Ectodermal cell (in vitro differentiated cells): ENCODE data around the gene RORB.

ENCODE experiments used
- H3K27ac ChIP-seq: 2 replicates; pipeline ENCODE4 v1.7.0; 2013; ENCODE audit warnings: mild to moderate bottlenecking, low read depth, low read length; ENCODE audit not compliant: insufficient read depth, poor library complexity, severe bottlenecking
- H3K27me3 ChIP-seq: 2 replicates; pipeline ENCODE4 v1.7.0; 2013; ENCODE audit warnings: mild to moderate bottlenecking, low read length; ENCODE audit not compliant: insufficient read depth, control insufficient read depth, poor library complexity, severe bottlenecking
- H3K36me3 ChIP-seq: one replicate; pipeline ENCODE4 v1.7.0; 2013; ENCODE audit warnings: low read length; ENCODE audit not compliant: control insufficient read depth, insufficient read depth
- H3K4me1 ChIP-seq: one replicate; pipeline ENCODE4 v1.7.0; 2013; ENCODE audit warnings: low read length; ENCODE audit not compliant: control insufficient read depth, insufficient read depth
- H3K4me3 ChIP-seq: 2 replicates; pipeline ENCODE4 v1.7.0; 2013; ENCODE audit warnings: low read depth, low read length, control low read depth; ENCODE audit not compliant: insufficient read depth
- H3K9me3 ChIP-seq: 2 replicates; pipeline ENCODE4 v1.7.0; 2013; ENCODE audit warnings: mild to moderate bottlenecking, low read length, moderate library complexity; ENCODE audit not compliant: control insufficient read depth
- WGBS, 2 experiments: methylation state at CpG; one replicate each; pipeline ENCODE4 v1.1.7; 2013; ENCODE audit warnings: missing lambda C conversion rate in 2 of 2; 5-methylcytosine and 5-hydroxymethylcytosine counted together

RORB gene

DNA sequence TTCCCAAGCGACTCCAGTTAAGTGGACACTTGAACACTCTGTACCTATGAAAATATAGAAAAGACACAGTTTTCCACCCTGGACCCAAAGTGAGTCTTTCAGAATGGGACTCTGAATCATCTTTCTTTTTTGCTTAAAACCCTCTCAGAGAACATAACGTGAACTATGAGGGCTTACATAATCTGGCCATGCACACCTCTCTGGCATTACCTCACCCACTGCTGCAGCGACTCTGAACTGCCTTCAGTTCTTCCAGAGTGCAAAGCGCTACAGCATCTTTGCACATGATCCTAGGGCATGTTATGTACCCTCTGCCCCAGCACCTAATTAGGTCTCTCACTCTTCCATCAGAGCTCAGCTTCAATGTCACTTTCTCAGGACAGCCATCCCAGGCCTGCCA is 186.2 kb downstream of the RORB start:
- no peak overlapping the region for H3K27ac ChIP-seq
- H3K27me3 ChIP-seq = no peaks in the 10 kb centered on the region
- H3K9me3 ChIP-seq = no peaks in the 10 kb centered on the region
- no peaks in the 10 kb centered on the region for H3K4me1 ChIP-seq
- H3K4me3 ChIP-seq = no peak overlapping the region
- H3K36me3 ChIP-seq = no peaks in the 10 kb centered on the region
- 95 to 97% methylated on average over 4 of the region's 4 CpGs for WGBS, 2 experiments

DNA sequence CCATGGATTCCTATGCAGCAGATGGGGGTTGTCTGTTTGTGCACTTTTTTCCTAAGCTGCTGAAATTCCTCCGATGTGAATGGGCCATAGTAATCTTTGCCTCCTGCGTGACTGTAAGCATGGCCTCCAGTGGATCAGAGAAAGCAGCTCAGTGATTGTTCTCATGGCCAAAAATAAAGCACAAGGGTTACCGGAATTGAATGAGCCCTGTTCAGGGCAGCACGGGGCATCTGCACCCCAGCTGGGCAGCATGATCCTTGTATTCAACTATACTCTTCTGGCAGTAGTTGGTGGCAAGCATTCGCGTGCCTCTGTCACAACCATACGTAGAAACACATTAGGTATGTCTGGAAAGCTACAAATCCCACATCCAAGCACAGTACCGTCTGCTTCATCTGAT is 193.9 kb downstream of the RORB start:
- no peaks in the 10 kb centered on the region for H3K9me3 ChIP-seq
- peaks cover 4% of the 10 kb centered on the region for H3K4me1 ChIP-seq
- no peak overlapping the region for H3K4me3 ChIP-seq
- WGBS, 2 experiments = 86 to 89% methylated on average over 6 to 7 of the region's 8 CpGs
- no peaks in the 10 kb centered on the region for H3K27me3 ChIP-seq
- H3K27ac ChIP-seq = no peak overlapping the region
- no peaks in the 10 kb centered on the region for H3K36me3 ChIP-seq

DNA sequence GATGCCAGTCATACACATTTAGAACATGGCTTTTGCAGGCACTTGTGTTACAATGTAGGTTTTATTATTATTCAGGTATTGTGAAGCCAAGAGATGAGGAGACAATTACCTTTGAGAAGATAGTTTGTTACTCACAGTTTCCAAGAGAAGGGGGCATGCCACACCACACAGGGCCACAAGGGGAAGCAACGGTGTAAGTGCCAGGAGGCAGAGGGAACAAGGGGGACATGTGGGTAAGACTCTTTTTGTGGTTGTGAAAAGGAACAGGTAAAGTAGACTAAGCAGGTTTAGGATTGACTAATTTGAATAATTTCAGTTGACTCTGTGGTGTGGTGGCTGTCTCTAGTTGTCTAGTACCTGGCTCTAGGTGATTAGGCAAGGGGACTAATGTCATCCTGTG is 199.4 kb downstream of the RORB start:
- WGBS, 2 experiments = 81 to 91% methylated on average over 1 of the region's 1 CpG
- Histone ChIP-seq H3K27ac (no peak overlapping the region), H3K4me1 (no peaks in the 10 kb centered on the region), H3K36me3 (no peaks in the 10 kb centered on the region), H3K9me3 (no peaks in the 10 kb centered on the region), H3K27me3 (no peaks in the 10 kb centered on the region), H3K4me3 (no peak overlapping the region)

DNA sequence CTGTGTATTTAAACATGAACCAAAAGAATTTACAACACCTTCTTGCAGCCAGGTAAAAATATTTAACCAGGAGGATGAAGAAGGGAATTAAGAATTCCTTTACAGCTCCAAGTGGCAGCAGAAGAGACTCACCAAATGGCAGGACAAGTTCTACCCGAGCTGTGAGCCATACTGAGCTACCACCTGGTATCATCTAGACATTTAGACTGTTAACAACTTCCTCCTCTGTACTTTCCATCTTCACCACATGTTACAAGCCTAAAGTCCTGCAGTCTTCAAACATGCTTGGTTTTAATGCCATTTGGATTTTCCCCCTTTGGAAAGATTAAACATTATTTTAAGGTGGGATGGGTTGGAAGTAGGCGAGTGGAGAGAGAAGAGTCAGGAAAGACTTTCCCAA is 200.4 kb downstream of the RORB start:
- Histone ChIP-seq H3K27ac (no peak overlapping the region), H3K27me3 (no peaks in the 10 kb centered on the region)
- WGBS, 2 experiments = 96 to 97% methylated on average over 1 of the region's 2 CpGs

DNA sequence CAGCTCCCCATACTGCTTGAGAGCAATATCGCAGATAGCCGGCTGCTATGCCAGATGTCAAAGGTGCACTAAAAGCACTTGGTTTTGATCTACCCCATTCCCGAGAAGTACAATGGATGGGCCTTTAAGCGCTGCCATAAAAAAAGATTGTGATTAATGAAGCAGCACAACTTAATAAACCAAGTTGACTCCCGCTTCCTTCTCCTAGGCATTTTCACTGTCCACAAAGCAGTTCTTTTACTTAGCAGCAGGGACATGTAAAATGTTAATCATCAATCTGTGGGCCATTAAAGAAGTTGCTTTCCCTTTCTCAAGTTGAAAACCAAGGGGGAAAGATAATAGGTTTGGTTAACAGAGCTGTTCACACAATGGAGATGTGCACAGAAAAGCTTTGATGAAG is 214.2 kb downstream of the RORB start:
- H3K27me3 ChIP-seq = no peaks in the 10 kb centered on the region
- WGBS, 2 experiments = 93 to 94% methylated on average over 5 of the region's 5 CpGs
- H3K27ac ChIP-seq = no peak overlapping the region
- no peaks in the 10 kb centered on the region for H3K9me3 ChIP-seq
- H3K4me1 ChIP-seq = no peaks in the 10 kb centered on the region
- H3K4me3 ChIP-seq = no peak overlapping the region
- no peaks in the 10 kb centered on the region for H3K36me3 ChIP-seq

More for the DNA sequence above, 200.4 kb downstream of the RORB start:
- Histone ChIP-seq H3K4me3 (no peak overlapping the region), H3K4me1 (no peaks in the 10 kb centered on the region), H3K36me3 (no peaks in the 10 kb centered on the region), H3K9me3 (no peaks in the 10 kb centered on the region)

DNA sequence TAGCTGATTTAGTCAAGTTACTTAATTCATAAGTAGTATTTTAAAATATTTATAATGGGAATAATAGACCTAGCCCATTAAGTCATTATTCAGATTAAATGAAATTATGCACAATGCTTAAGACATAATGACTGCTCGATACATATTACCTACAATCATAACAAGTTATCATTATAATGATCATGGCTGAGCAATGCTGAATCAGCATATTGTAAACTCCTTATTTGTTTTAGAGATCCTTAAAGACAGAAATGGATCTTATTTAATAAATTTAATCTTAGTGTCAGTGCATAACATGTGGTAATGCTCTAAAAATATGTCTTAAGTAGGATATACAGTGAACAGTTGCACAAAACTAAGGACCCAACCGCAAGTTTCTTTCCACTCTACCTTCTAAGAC is 221.6 kb downstream of the RORB start:
- H3K36me3 ChIP-seq = no peaks in the 10 kb centered on the region
- no peak overlapping the region for H3K4me3 ChIP-seq
- no peaks in the 10 kb centered on the region for H3K9me3 ChIP-seq
- no peak overlapping the region for H3K27ac ChIP-seq
- WGBS, 2 experiments = 81 to 85% methylated on average over 1 to 2 of the region's 2 CpGs
- H3K4me1 ChIP-seq = no peaks in the 10 kb centered on the region
- H3K27me3 ChIP-seq = no peaks in the 10 kb centered on the region

DNA sequence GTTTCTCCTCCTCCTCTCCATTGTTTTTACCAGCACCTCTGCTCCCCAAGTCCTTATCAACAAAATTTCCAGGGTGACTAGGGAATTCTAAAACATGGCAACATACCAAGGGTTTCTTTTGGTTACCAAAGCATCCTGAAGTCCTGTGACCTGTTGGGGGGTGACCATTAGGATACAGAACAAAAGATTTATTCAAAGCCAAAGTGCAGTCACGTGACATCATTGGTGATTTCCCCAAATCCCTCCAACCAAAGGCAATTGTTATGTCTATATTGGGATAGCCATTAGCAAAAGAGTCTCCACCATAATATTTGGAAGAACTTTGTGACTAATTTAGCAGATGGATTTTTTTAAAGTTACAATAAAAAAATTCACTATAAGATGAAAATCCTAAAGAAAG is 222.2 kb downstream of the RORB start:
- Histone ChIP-seq H3K27ac (no peak overlapping the region), H3K4me1 (no peaks in the 10 kb centered on the region), H3K9me3 (no peaks in the 10 kb centered on the region), H3K27me3 (no peaks in the 10 kb centered on the region), H3K4me3 (no peak overlapping the region), H3K36me3 (no peaks in the 10 kb centered on the region)
- WGBS, 2 experiments = 100% methylated on average over 1 of the region's 1 CpG

DNA sequence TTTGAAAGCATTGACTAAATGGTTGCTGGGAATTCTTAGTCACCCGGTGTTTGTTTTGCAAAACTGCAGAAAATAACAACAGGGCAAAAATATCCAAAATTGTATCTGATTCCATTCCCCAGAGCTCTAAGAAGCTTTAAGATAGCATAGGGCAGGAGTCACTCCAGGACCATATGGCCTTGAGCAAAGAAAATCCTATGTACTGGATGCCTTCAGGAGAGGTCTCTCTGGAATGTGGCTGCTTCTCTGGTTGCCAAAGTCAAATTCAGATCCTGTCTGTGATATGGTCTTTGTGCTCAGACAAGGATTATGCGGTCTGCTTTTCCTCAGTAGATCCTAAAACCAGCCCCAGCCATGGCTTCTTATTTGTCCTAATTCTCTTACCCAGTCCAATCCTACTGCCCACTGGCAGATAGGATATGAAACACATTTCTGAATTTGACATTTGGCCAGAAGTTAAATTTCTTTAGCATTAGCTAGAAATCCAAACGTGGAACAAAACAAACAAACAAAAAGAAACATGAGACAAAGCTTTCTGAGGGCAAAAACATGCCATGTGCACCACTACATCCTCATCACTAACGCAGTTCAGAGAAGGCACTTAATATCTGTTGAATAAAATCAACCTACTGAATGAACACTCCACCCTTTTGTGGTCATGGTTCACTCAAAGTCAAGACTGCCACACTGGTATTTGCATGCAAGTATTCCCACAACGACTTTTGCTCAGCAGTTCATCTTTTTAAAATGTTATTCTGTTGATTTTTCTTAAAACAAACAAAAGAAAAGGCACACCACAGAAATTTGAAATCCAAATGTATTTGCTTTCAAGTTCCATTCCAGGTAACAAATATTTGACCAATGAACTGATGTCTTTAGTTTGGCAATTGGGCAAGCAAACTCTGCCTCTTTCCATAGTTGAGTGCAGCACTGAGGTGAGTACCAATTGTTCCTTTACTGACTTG is 224.8 kb downstream of the RORB start:
- Histone ChIP-seq H3K4me3 (no peak overlapping the region), H3K4me1 (no peaks in the 10 kb centered on the region), H3K36me3 (no peaks in the 10 kb centered on the region), H3K27me3 (no peaks in the 10 kb centered on the region), H3K9me3 (no peaks in the 10 kb centered on the region), H3K27ac (no peak overlapping the region)
- 81 to 96% methylated on average over 5 of the region's 5 CpGs for WGBS, 2 experiments

DNA sequence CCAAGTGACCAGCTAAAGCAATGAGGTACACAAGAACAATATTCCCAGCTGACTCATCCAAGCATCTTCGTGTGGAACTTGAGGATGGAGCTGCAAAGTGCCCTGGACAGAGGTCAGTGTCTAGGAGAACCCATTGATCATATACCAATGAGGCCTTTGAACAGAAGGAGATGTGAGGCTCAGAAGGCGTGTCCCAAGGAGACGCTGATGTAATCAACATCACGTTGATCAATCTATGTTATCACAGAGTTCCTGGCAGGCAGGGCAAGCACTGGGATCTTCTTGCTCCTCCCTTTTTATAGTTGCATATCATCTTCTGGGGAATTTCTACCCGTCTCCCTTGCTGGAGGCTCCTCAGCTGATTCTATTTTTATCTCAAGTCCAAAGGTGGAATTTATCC is 227.2 kb downstream of the RORB start:
- H3K4me1 ChIP-seq = peaks cover 17% of the 10 kb centered on the region
- no peaks in the 10 kb centered on the region for H3K36me3 ChIP-seq
- no peak overlapping the region for H3K27ac ChIP-seq
- no peak overlapping the region for H3K4me3 ChIP-seq
- no peaks in the 10 kb centered on the region for H3K9me3 ChIP-seq
- WGBS, 2 experiments = 90 to 94% methylated on average over 5 of the region's 5 CpGs
- H3K27me3 ChIP-seq = no peaks in the 10 kb centered on the region

DNA sequence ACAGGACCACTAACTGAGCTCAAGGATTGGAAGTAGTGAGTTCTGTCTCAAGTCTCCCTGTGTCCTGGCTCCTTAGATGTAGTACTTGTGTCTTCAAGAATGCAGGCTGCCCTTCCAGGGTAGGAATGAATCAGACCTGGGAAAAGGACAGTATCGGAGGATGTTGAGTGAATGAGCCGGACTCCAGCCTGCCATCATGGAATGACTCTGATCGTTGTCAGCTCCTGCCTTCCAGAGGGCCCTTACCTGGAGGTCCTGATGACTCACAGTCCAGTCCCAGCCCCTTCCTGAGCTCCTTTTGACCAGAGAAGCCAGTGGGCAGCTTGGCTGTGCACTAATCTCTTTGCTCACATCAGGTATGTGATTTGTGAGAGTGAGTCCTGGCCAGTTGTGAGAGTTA is 229.4 kb downstream of the RORB start:
- Histone ChIP-seq H3K4me1 (peaks cover 23% of the 10 kb centered on the region), H3K4me3 (no peak overlapping the region), H3K27me3 (no peaks in the 10 kb centered on the region), H3K27ac (no peak overlapping the region), H3K36me3 (no peaks in the 10 kb centered on the region), H3K9me3 (no peaks in the 10 kb centered on the region)
- WGBS, 2 experiments = 95 to 99% methylated on average over 3 of the region's 3 CpGs
